ENCODE data around the gene SOD1.

The SOD1 gene

GRCh38 chr21:31611445-31611844 lies 48.0 kb upstream of the SOD1 start:
- ChIA-PET POLR2A (no interaction called here), CTCF (interaction anchor here (0.5 to 1.5 kb wide), 3 partner anchors 12 to 120 kb away, joined by 3 read pairs; no protein-coding TSS in a partner anchor)
- no peak for TF ChIP-seq SCRT2 (tag by site-specific recombination; IDR thresholded peaks at IDR 0.05)
- no peak for TF ChIP-seq ZNF423 (tag by site-specific recombination; IDR thresholded peaks at IDR 0.05)
- peak; percentile 65; the same call in 1 of the 2 replicates for TF ChIP-seq ZSCAN5A (tag by site-specific recombination; IDR thresholded peaks at IDR 0.05)
- no peak for TF ChIP-seq REPIN1 (tag by site-specific recombination; IDR thresholded peaks at IDR 0.05; ENCODE audit: low read depth)
- no peak for TF ChIP-seq ZNF692 (tag by site-specific recombination; IDR thresholded peaks at IDR 0.05)
- TF ChIP-seq SCRT1 (tag by site-specific recombination; IDR thresholded peaks at IDR 0.05; ENCODE audit: borderline replicate concordance), result no peak
- TF ChIP-seq SETDB1 (IDR thresholded peaks at IDR 0.05; ENCODE audit: insufficient read length, low read length), result peak; percentile 59
- TF ChIP-seq ZXDB (tag by site-specific recombination; IDR thresholded peaks at IDR 0.05), result no peak
- no peak for TF ChIP-seq ZNF354C (tag by site-specific recombination; IDR thresholded peaks at IDR 0.05; ENCODE audit: borderline replicate concordance, low read depth)
- TF ChIP-seq ZNF19 (tag by site-specific recombination; IDR thresholded peaks at IDR 0.05; ENCODE audit: low read depth), result no peak
- no peak for TF ChIP-seq KLF7 (tag by site-specific recombination; IDR thresholded peaks at IDR 0.05; ENCODE audit: borderline replicate concordance)
- Histone ChIP-seq H3K36me3 (ENCODE audit: control insufficient read depth in 2 of 2, insufficient read depth in 1 of 2, low read length in 2 of 2) (no peaks in the 10 kb centered on the region), H3K4me1 (ENCODE audit: control insufficient read depth, insufficient read depth, low read length) (no peaks in the 10 kb centered on the region), H3K9me3 (ENCODE audit: control insufficient read depth, insufficient read depth, low read depth, low read length) (no peaks in the 10 kb centered on the region), H3K27ac (ENCODE audit: extremely low read depth, low read depth, low read length) (no peak overlapping the region), H3K4me3 (ENCODE audit: low read depth, low read length) (no peak overlapping the region)

- POLR2A ChIA-PET, result no interaction called here
- Histone ChIP-seq H3K9me3 (ENCODE audit: control insufficient read depth, insufficient read depth, low read depth, low read length) (no peaks in the 10 kb centered on the region), H3K4me1 (ENCODE audit: control insufficient read depth, insufficient read depth, low read length) (no peaks in the 10 kb centered on the region), H3K36me3 (ENCODE audit: control insufficient read depth in 2 of 2, insufficient read depth in 1 of 2, low read length in 2 of 2) (no peaks in the 10 kb centered on the region), H3K27ac (ENCODE audit: extremely low read depth, low read depth, low read length) (no peak overlapping the region), H3K4me3 (ENCODE audit: low read depth, low read length) (no peak overlapping the region)
- TF ChIP-seq ZNF24 (tag by site-specific recombination; IDR thresholded peaks at IDR 0.05), result no peak
- no peak for TF ChIP-seq OVOL3 (tag by site-specific recombination; IDR thresholded peaks at IDR 0.05)
- TF ChIP-seq EGR2 (tag by site-specific recombination; IDR thresholded peaks at IDR 0.05; ENCODE audit: low read depth), result peak; percentile 36; the same call in 1 of the 2 replicates
- CTCF ChIA-PET, result interaction anchor here (0.5 to 1.0 kb wide), 3 partner anchors 9 to 1107 kb away, joined by 3 to 4 read pairs (median 4); no protein-coding TSS in a partner anchor
Observed at GRCh38 chr21:31612894-31613785, 46.4 kb upstream of the SOD1 start.

- Histone ChIP-seq H3K27ac (ENCODE audit: extremely low read depth, low read depth, low read length) (no peak overlapping the region), H3K36me3 (ENCODE audit: control insufficient read depth in 2 of 2, insufficient read depth in 1 of 2, low read length in 2 of 2) (no peaks in the 10 kb centered on the region), H3K4me3 (ENCODE audit: low read depth, low read length) (no peak overlapping the region), H3K9me3 (ENCODE audit: control insufficient read depth, insufficient read depth, low read depth, low read length) (no peaks in the 10 kb centered on the region), H3K4me1 (ENCODE audit: control insufficient read depth, insufficient read depth, low read length) (no peaks in the 10 kb centered on the region)
- ChIA-PET CTCF (interaction anchor here (1.0 kb wide), 1 partner anchor 784 kb away, joined by 3 read pairs; no protein-coding TSS in a partner anchor), POLR2A (no interaction called here)
- TF ChIP-seq ZNF704 (tag by site-specific recombination; IDR thresholded peaks at IDR 0.05) (no peak), ZNF37A (tag by site-specific recombination; IDR thresholded peaks at IDR 0.05) (no peak), FEZF1 (tag by site-specific recombination; IDR thresholded peaks at IDR 0.05) (no peak), ZBTB49 (tag by site-specific recombination; IDR thresholded peaks at IDR 0.05; ENCODE audit: low read depth) (no peak), ATF2 (tag by site-specific recombination; IDR thresholded peaks at IDR 0.05; ENCODE audit: low read depth) (no peak), ZNF747 (tag by site-specific recombination; IDR thresholded peaks at IDR 0.05) (no peak), ZSCAN30 (tag by site-specific recombination; IDR thresholded peaks at IDR 0.05) (no peak), ZNF114 (tag by site-specific recombination; IDR thresholded peaks at IDR 0.05) (no peak), ZNF274 (IDR thresholded peaks at IDR 0.05; ENCODE audit: low read length) (no peak), ZNF274 (tag by site-specific recombination; IDR thresholded peaks at IDR 0.05; ENCODE audit: borderline replicate concordance) (no peak)
Observed at GRCh38 chr21:31614705-31615104, 44.8 kb upstream of the SOD1 start.

Data from HEK293 (cell line).